ENCODE results near the gene ADGRD2.

DNA sequence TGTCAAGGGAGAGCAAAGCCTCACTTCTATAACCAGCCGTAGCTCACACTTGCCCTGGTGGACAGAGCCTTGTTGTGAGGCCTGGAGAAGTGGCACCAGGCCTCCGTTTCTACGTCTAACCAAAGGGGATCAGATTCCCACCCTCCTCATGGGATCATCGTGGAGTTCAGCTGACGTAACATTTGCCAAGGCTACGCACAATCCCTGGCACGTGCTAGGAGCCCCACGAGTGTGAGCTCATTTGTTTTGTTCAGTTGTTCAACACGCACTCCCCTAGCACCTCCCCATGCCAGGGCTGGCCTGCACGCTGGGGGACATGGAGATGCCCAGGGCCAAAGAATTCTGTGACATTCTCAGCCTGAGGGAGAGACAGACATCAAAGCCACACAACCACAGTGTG lies 23.1 kb downstream of the ADGRD2 start:
- TF ChIP-seq, protein P1, sequence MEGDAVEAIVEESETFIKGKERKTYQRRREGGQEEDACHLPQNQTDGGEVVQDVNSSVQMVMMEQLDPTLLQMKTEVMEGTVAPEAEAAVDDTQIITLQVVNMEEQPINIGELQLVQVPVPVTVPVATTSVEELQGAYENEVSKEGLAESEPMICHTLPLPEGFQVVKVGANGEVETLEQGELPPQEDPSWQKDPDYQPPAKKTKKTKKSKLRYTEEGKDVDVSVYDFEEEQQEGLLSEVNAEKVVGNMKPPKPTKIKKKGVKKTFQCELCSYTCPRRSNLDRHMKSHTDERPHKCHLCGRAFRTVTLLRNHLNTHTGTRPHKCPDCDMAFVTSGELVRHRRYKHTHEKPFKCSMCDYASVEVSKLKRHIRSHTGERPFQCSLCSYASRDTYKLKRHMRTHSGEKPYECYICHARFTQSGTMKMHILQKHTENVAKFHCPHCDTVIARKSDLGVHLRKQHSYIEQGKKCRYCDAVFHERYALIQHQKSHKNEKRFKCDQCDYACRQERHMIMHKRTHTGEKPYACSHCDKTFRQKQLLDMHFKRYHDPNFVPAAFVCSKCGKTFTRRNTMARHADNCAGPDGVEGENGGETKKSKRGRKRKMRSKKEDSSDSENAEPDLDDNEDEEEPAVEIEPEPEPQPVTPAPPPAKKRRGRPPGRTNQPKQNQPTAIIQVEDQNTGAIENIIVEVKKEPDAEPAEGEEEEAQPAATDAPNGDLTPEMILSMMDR (optimal IDR thresholded peaks at IDR 0.05 in 1 of 3, IDR thresholded peaks at IDR 0.05 in 1 of 3, conservative IDR thresholded peaks at IDR 0.05 in 1 of 3; ENCODE audit: extremely low read depth in 1 of 3, insufficient read depth in 2 of 3, low read length in 3 of 3) = no peak
- no peak for TF ChIP-seq EZH2 (IDR thresholded peaks at IDR 0.05; ENCODE audit: low read length)

Data from keratinocyte (primary cell).